ENCODE measurements around the gene BRAF. TPM values are rescaled to one million over a fixed set of nuclear protein-coding genes. Genes with fewer than 3 reads are reported as not detected.

The BRAF gene
- total RNA-seq: 10 to 100 TPM; 37.1 to 56.9 (median 45.3) TPM

DNA sequence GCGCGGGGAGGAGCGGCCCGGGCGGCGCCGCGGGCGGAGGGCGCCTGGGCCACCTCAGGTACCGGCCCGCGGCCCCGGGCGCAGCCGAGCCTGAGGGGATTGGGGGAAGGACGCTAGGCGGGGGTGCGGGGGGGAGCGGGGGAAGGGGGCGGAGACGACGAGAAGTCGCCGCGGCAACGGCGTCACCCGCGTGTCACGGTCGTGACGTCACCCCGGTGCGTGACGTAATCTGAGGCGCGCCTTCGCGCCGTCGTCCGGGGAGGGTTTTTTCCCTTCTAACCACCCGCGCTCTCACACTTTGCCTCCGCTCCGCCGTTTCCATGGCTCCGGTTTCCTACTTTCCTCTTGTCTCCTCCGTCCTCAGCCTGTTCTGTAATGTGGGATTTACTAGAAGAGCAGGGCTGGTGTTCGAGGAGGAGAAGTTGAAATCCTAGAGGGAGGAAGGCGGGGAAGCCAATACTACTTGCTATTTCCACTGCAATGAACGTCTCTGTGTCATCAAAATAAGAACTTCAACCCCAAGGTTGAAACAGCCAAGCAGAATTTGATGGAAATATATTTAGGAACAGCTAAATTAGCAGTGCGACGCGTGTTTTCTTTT, at the start of gene BRAF:
Gene BRAF, minus strand, starts transcription at position 109 of the 601 bp plus-strand sequence. CDS start 226 bp downstream, outside the sequence.
- TF ChIP-seq, protein P1, sequence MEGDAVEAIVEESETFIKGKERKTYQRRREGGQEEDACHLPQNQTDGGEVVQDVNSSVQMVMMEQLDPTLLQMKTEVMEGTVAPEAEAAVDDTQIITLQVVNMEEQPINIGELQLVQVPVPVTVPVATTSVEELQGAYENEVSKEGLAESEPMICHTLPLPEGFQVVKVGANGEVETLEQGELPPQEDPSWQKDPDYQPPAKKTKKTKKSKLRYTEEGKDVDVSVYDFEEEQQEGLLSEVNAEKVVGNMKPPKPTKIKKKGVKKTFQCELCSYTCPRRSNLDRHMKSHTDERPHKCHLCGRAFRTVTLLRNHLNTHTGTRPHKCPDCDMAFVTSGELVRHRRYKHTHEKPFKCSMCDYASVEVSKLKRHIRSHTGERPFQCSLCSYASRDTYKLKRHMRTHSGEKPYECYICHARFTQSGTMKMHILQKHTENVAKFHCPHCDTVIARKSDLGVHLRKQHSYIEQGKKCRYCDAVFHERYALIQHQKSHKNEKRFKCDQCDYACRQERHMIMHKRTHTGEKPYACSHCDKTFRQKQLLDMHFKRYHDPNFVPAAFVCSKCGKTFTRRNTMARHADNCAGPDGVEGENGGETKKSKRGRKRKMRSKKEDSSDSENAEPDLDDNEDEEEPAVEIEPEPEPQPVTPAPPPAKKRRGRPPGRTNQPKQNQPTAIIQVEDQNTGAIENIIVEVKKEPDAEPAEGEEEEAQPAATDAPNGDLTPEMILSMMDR (IDR thresholded peaks at IDR 0.05; ENCODE audit: low read depth): no peak

GRCh38 chr7:140972876-140973829, 48.4 kb upstream of the BRAF start:
- TF ChIP-seq, protein P1 (IDR thresholded peaks at IDR 0.05; ENCODE audit: low read depth): no peak

DNA sequence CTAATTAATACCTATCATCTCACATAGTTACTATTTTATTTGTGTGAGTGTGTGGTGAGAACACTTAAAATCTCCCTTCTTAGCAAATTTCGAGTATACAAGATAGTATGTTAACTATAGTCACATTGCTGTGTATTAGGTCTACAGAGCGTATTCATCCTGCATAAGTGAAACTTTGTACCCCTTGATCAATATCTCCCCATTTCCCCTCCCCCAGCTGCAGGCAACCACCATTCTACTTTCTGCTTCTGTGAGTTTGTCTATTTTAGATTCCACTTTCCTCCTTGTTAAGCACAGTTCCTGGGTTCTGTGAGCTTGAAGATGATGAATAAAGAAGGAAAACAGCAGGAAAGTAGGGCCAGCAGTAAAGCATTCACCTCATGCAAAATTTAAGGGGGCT, 47.6 kb upstream of the BRAF start:
- TF ChIP-seq, protein P1 (IDR thresholded peaks at IDR 0.05; ENCODE audit: low read depth): no peak

DNA sequence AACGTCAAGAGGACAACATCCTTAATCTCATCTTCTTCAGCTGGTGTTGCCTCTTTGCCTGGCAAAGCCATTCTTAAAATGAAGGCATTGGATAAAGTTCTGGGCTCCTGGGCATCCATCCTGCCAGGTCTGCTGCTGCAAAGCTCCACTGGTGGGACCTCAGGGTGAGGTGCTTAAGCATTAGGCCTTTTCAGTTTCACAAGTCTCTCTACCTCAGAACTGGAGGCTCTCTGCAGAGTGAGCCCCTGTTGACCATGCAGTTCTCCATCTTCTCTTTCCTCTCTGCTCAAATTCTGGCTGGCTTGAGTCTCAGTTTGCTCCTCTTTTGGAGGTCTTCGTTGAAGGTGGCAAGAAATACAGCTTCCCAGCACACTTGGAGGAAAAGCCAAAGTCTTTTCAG, 42.7 kb upstream of the BRAF start:
- TF ChIP-seq, protein P1 (IDR thresholded peaks at IDR 0.05; ENCODE audit: low read depth): no peak

DNA sequence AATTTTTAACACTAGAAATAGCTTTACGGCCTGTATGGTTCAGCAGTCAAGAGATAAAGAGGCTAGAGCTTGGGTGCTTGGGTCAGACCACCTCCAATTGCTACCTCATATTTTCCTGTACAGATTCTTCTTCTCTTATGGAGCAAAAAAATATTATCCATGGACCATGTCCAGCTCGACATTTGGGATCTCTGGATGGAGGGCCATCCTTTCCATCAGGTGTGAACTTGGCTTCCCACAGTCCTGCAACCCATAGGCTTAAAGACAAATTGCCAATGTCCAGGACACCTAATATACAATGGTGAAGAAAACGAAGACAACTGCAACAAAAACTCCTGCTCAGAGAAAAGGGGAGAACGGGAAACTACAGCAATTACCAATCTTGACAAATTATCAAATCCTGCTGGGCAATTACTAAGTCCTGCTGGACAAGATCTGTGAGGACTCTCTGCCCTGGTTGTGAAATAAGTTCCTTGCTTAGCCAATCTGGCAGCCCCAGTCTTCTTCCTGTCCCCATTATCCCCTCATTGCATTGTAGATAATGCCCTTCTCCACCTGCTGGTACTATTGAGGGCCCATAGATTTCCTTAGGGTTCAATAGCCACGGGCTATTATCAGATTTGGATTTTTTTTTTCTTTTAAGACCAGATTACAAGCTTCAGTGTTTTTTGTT, 42.0 kb upstream of the BRAF start:
- TF ChIP-seq, protein P1 (IDR thresholded peaks at IDR 0.05; ENCODE audit: low read depth): no peak

DNA sequence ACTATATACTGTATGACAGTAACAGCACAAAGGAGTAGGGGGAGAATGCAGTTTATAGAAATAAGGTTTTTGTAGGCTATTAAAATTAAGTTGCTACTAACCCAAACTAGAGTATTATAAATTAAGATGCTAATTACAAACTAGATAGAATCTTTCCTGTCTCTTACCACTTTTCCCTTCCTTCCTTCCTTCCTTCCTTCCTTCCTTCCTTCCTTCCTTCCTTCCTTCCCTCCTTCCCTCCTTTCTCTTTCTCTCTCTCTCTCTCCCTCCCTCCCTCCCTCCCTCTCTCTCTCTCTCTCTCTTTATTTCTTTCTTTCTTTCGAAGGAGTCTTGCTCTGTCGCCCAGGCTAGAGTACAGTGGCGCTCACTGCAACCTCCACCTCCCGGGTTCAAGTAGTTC, 36.4 kb upstream of the BRAF start:
- TF ChIP-seq, protein P1 (IDR thresholded peaks at IDR 0.05; ENCODE audit: low read depth): no peak

GRCh38 chr7:140945940-140946339, 21.2 kb upstream of the BRAF start:
- TF ChIP-seq, protein P1 (IDR thresholded peaks at IDR 0.05; ENCODE audit: low read depth): no peak
